Measurements from ENCODE around the gene ANKS3. TPM values are rescaled to one million over a fixed set of nuclear protein-coding genes. Genes with fewer than 3 reads are reported as not detected.

Gene ANKS3
- total and polyA plus RNA-seq, 3 donors from 2014 or later, result 18.6 to 40.6 (median 40.4) TPM

DNA sequence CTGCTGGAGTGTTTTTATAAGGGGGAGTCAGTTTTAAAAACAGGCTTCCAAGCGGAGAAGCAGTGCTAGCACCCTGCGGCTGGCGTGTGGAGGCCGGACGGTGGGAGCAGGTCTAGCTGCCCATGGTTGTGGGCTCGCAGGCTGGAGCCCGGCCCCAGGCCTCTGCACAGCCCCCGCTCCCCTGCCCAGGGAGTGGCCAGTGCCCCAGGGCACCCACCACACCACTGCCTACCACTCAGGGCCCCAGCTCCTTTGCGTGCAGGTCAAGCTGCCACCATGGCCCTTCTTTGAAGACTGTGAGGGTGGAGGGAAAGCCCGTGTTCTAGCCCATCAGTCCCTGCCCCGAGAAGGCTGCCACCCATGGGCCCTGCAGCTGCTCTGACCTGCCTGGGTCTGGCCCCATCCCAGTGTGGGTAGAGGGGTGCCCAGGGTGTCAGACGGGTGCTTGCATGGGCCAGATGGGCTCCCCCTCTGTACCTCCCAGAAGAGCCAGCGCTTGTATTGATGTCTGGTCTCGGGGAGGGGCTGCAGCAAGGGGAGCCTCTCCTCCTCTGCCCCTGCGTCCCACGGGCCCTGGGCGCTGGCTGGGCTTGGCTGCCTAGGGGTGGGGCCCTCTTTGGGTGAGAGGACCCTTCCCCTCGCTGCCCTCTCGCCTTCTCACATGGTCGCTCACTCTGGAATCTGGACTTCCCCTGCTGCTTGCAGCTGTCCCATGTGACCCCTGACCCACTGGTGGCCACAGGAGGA, 42.2 kb downstream of the ANKS3 start:
- Histone ChIP-seq H3K27me3 (no peaks in the 10 kb centered on the region), H3K4me1 (peaks cover 33% of the 10 kb centered on the region), H3K4me3 (no peak overlapping the region), H3K9me3 (no peaks in the 10 kb centered on the region), H3K36me3 (ENCODE audit: low read depth, missing control alignments) (no peaks in the 10 kb centered on the region), H3K27ac (no peak overlapping the region)
- intact Hi-C loops (cut with DNase I; ENCODE audit: low total_unique reads), result loop anchor here (10.0 kb wide), 1 partner anchor 77 kb away; the partner anchor contains the start of gene UBALD1
- no peak for DNase-seq
- 89% methylated on average over 5 to 20 of the region's 20 CpGs for WGBS, 2 donors
- no peak for TF ChIP-seq POLR2A (IDR thresholded peaks at IDR 0.05)
- TF ChIP-seq CTCF (IDR thresholded peaks at IDR 0.05), result no peak

GRCh38 chr16:4690946-4691665, 43.0 kb downstream of the ANKS3 start:
- intact Hi-C loops (cut with DNase I; ENCODE audit: low total_unique reads), result loop anchor here (10.0 kb wide), 1 partner anchor 76 kb away; the partner anchor contains the start of gene UBALD1
- H3K4me1 ChIP-seq, result peaks cover 25% of the 10 kb centered on the region
- no peaks in the 10 kb centered on the region for H3K27me3 ChIP-seq
- WGBS, 2 donors, result 77 to 84% methylated on average over 11 to 19 of the region's 19 CpGs
- no peak for DNase-seq
- no peak overlapping the region for H3K4me3 ChIP-seq
- no peaks in the 10 kb centered on the region for H3K36me3 ChIP-seq (ENCODE audit: low read depth, missing control alignments)
- TF ChIP-seq POLR2A (IDR thresholded peaks at IDR 0.05) (no peak), CTCF (IDR thresholded peaks at IDR 0.05) (no peak)
- no peak overlapping the region for H3K27ac ChIP-seq
- no peaks in the 10 kb centered on the region for H3K9me3 ChIP-seq

DNA sequence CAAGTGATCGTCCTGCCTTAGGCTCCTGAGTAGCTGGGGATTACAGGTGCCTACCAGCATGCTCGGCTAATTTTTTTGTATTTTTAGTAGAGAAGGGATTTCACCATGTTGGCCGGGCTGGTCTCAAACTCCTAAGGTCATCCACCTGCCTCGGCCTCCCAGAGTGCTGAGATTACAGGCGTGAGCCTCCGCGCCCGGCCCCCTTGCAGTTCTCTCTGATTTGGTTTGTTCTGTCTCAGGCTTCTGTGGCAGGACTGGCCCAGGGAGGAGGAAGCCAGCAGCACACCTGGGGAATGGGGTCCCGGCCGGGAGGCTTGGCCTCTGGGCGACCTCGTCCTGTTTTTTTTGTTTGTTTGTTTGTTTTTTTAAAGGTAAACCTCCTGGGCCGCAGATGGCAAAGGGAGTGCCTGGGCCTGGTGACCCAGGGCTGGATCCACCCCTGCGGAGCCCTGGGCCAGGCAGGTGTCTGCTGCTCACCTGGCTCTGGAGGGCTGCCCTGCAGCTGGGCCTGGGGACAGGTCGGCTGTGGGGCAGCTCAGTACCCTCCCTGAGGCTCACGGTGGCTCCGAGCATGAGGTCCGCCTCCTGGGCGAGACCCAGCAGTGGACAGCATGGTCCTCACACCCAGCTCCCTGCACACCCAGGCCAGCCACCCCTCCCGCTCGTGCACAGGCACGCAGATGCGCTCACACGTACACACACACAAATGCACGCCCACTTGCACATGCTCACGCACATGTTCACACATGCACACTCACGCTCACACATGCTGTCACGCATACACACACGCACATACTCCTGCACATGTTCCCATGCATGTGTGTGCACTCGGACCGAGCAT, 44.0 kb downstream of the ANKS3 start:
- TF ChIP-seq POLR2A (IDR thresholded peaks at IDR 0.05) (no peak), CTCF (IDR thresholded peaks at IDR 0.05) (no peak)
- WGBS, 2 donors, result 84 to 88% methylated on average over 22 to 31 of the region's 31 CpGs
- intact Hi-C loops (cut with DNase I; ENCODE audit: low total_unique reads), result loop anchor here (10.0 kb wide), 1 partner anchor 75 kb away; the partner anchor contains the start of gene UBALD1
- Histone ChIP-seq H3K27me3 (no peaks in the 10 kb centered on the region), H3K36me3 (ENCODE audit: low read depth, missing control alignments) (no peaks in the 10 kb centered on the region), H3K4me3 (no peak overlapping the region), H3K27ac (no peak overlapping the region), H3K4me1 (peaks cover 16% of the 10 kb centered on the region), H3K9me3 (no peaks in the 10 kb centered on the region)
- no peak for DNase-seq

DNA sequence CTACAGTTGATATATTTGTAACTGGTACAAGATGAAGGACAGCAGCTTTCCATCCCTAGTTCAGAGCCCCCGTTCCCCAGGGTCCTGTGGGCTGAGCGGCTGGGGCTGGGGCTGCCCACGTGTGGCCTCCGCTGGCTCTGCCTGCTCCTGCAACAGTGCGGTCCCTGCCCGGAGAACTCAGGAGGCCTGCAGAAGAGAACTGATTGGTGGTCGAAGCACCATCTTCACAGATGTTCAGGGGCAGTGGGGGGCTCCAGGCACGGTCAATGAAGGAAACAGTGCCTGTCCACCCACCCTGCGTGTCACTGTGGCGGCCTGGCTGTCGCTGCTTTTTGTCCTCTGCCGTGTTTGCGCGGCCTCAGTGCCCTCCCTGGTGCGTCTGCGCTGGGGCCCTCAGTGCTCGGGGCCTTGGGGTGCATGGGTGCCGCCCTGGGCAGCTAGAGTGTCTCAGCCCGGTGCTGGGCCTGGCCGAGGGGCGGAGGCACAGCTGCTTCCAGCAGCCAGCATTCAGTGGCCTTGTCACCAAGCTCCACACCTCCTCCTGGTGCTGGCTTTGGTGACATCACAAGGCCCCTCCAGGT, 44.9 kb downstream of the ANKS3 start:
- DNase-seq, result no peak
- TF ChIP-seq CTCF (IDR thresholded peaks at IDR 0.05) (no peak), POLR2A (IDR thresholded peaks at IDR 0.05) (no peak)
- H3K9me3 ChIP-seq, result no peaks in the 10 kb centered on the region
- no peak overlapping the region for H3K27ac ChIP-seq
- intact Hi-C loops (cut with DNase I; ENCODE audit: low total_unique reads), result no loop called here
- no peaks in the 10 kb centered on the region for H3K27me3 ChIP-seq
- H3K4me3 ChIP-seq, result no peak overlapping the region
- peaks cover 7% of the 10 kb centered on the region for H3K4me1 ChIP-seq
- H3K36me3 ChIP-seq (ENCODE audit: low read depth, missing control alignments), result no peaks in the 10 kb centered on the region
- WGBS, 2 donors, result 91 to 92% methylated on average over 12 to 21 of the region's 21 CpGs
